ENCODE measurements around the gene YIF1B.

The YIF1B gene

DNA sequence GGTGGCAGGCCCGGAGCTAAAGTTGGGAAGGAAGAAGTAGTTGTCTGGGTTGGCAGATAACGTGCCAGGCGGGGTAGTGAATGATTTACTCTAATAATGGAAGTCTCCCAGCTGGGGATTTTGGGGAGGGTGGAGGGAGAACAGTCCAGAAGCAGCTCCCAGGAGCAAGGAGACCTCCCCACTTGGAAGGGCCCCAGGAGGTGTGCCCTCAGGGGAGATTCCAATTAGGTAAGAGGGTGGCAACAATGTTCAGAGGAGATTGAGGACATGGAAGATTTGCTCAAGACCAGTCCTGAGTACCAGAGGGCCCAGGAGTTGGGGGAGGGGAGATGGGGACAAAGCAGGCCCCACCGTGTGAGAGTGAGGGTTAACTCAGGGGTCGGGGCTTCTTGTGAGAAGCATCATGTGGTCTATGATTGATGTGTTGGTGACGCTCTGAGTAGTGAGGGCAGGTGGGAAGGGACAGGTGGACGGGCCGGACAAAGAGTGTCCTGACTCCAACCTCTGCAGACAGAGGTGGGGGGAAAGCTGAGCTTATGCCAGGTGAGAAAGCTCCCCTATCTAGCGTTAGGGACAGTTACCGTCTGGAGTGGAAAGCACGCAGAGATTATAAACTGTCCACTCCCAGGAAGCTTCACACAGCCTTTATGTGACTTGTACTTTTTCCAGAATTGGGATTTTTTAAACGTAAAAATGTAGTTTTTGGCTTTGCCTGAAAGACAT lies 47.8 kb downstream of the YIF1B start:
- peaks cover 9% of the 10 kb centered on the region for H3K4me1 ChIP-seq
- TF ChIP-seq CTCF (IDR thresholded peaks at IDR 0.05): no peak
- no peak overlapping the region for H2AFZ ChIP-seq
- no peaks in the 10 kb centered on the region for H3K27me3 ChIP-seq (ENCODE audit: control insufficient read depth, insufficient read depth, low read length)
- H3K4me3 ChIP-seq (ENCODE audit: low read depth, low read length): peak overlapping the region; percentile 11
- no peaks in the 10 kb centered on the region for H3K36me3 ChIP-seq (ENCODE audit: control insufficient read depth, insufficient read depth, low read length)
- H3K79me2 ChIP-seq: peaks cover 68% of the 10 kb centered on the region
- H3K9me3 ChIP-seq (ENCODE audit: control insufficient read depth, low read length): no peaks in the 10 kb centered on the region
- no peak overlapping the region for H3K9ac ChIP-seq
- H3K4me2 ChIP-seq (ENCODE audit: low read length): peak overlapping the region; percentile 98
- H3K27ac ChIP-seq: peak overlapping the region; percentile 17

DNA sequence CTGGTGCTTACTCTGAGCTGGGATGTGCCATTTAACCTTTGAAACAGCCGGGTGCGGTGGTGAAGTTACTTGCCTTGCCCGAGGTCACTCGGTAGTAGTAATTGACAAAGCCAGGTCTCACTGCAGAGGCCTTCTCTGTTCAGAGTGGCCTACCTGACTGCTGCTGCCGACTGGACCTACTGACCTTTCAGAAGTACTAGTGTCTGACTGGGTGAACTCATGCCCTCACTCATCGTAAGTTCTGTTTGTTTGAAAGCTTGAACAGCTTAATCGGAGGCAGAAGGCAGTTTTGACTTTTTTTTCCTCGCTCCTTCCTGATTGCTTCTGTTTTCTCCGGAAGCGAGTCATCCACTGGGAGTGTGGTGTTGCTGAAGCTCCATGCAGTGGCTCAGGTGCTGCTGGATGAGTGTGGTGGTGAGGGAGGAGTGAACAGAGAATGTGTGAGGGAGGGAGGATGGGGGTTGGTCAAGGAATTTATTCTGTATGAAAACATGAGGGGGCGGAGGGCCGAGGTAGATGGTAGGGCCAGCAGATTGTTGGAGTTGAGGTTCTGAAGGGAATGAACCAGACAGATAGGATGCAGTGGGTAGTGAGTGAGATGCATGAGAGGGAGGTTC lies 48.7 kb downstream of the YIF1B start:
- H2AFZ ChIP-seq: no peak overlapping the region
- no peaks in the 10 kb centered on the region for H3K36me3 ChIP-seq (ENCODE audit: control insufficient read depth, insufficient read depth, low read length)
- TF ChIP-seq CTCF (IDR thresholded peaks at IDR 0.05): no peak
- H3K4me1 ChIP-seq: peaks cover 9% of the 10 kb centered on the region
- H3K9me3 ChIP-seq (ENCODE audit: control insufficient read depth, low read length): no peaks in the 10 kb centered on the region
- H3K4me3 ChIP-seq (ENCODE audit: low read depth, low read length): peak overlapping the region; percentile 93
- H3K27me3 ChIP-seq (ENCODE audit: control insufficient read depth, insufficient read depth, low read length): no peaks in the 10 kb centered on the region
- H3K9ac ChIP-seq: no peak overlapping the region
- peaks cover 64% of the 10 kb centered on the region for H3K79me2 ChIP-seq
- H3K4me2 ChIP-seq (ENCODE audit: low read length): peak overlapping the region; percentile 98
- peak overlapping the region; percentile 90 for H3K27ac ChIP-seq

DNA sequence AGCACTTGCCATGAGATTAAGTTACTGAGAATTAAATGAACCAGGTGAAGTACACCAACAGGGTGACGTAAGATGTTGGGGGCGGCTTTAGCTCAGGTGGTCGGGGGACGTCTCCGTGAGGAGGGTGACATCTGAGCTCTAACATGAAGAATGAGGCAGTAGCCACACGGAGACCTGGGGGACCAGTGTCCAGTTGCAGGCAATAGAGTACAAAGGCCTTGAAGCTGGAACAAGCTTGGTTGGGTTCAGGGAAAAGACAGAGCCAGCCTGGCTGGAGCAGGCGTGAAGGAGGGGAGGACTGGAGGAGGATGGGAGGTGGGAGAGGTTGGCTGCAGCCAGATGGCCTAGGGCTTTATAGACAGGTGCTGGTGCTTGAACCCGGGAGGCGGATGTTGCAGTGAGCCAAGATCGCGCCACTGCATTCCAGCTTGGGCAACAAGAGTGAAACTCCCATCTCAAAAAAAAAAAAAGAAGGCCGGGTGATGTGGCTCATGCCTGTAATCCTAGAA lies 49.8 kb downstream of the YIF1B start:
- Histone ChIP-seq H3K27ac (peak overlapping the region; percentile 90), H3K79me2 (peaks cover 53% of the 10 kb centered on the region), H3K9ac (no peak overlapping the region)

DNA sequence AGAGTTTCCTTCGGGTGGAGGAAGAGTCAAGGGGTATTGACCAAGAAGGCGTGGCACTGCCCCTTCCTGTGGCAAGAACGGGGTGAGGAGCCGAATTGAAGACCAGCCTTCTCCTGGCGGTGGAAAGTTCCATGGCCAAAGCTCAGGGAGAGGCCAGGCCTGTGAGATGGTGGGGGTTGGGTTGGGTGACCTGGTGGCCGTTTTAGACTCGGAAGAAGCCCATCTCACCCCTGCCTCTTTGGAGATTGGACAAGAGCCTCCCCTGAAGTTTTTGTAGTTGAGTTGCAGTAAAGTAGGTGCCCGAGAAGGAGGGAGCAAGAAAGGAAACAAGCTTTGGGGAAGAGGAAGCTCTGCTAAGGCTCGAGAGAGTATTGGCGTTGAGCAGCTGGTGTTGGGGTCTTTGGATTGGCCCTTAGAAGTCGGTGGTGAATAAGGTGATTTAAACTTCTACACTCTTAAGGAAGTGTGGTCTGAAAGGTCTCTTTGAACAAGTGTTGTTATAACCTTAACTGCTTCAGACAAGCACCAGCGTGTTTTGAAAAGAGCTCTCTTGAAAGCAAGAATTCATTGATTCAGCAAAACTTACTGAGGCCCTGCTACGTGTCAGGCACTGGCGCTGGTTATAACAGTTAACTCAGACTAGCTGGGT lies 50.4 kb downstream of the YIF1B start:
- Histone ChIP-seq H3K79me2 (peaks cover 47% of the 10 kb centered on the region), H3K9ac (peak overlapping the region; percentile 85), H3K4me3 (ENCODE audit: low read depth, low read length) (peak overlapping the region; percentile 93), H3K36me3 (ENCODE audit: control insufficient read depth, insufficient read depth, low read length) (no peaks in the 10 kb centered on the region), H3K4me1 (peaks cover 7% of the 10 kb centered on the region), H3K9me3 (ENCODE audit: control insufficient read depth, low read length) (no peaks in the 10 kb centered on the region), H3K4me2 (ENCODE audit: low read length) (peak overlapping the region; percentile 98), H2AFZ (peak overlapping the region; percentile 93), H3K27me3 (ENCODE audit: control insufficient read depth, insufficient read depth, low read length) (no peaks in the 10 kb centered on the region), H3K27ac (peak overlapping the region; percentile 90)
- TF ChIP-seq CTCF (IDR thresholded peaks at IDR 0.05): no peak

More for the DNA sequence above, 49.8 kb downstream of the YIF1B start:
- H3K4me2 ChIP-seq (ENCODE audit: low read length): peak overlapping the region; percentile 98
- no peaks in the 10 kb centered on the region for H3K27me3 ChIP-seq (ENCODE audit: control insufficient read depth, insufficient read depth, low read length)
- H3K36me3 ChIP-seq (ENCODE audit: control insufficient read depth, insufficient read depth, low read length): no peaks in the 10 kb centered on the region
- H3K9me3 ChIP-seq (ENCODE audit: control insufficient read depth, low read length): no peaks in the 10 kb centered on the region
- TF ChIP-seq CTCF (IDR thresholded peaks at IDR 0.05): no peak
- H3K4me1 ChIP-seq: peaks cover 9% of the 10 kb centered on the region
- no peak overlapping the region for H2AFZ ChIP-seq
- peak overlapping the region; percentile 93 for H3K4me3 ChIP-seq (ENCODE audit: low read depth, low read length)

Data from parathyroid adenoma (tissue), 2 donors.